Measurements from ENCODE around the gene HOXB7.

The HOXB7 gene

DNA sequence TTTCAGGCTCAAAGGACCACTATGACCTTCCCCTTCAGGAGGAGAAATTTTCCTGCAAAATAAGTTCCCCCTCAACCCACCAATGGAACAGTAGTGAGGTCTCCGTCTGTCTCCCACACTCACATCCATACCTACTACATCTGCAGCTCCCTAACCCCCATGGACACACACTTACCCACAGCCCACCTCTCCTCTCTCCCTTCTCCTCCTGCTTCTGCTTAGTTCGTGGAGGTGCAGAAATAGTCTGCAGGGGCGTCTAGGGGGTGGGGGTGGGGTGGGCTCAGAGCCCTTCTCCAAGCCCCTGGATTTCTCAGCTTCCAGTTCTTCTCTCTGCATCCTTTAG, 41.6 kb downstream of the HOXB7 start:
- no peak for DNase-seq (ENCODE audit: extremely low read depth, insufficient read length)
- Histone ChIP-seq H3K27me3 (replicated peaks; ENCODE audit: control insufficient read depth, insufficient read depth, low read length) (no peaks in the 10 kb centered on the region), H3K4me3 (replicated peaks; ENCODE audit: low read depth, low read length) (no peak overlapping the region), H3K36me3 (ENCODE audit: control insufficient read depth, insufficient read depth, low read length) (no peaks in the 10 kb centered on the region)
- TF ChIP-seq, protein P1, sequence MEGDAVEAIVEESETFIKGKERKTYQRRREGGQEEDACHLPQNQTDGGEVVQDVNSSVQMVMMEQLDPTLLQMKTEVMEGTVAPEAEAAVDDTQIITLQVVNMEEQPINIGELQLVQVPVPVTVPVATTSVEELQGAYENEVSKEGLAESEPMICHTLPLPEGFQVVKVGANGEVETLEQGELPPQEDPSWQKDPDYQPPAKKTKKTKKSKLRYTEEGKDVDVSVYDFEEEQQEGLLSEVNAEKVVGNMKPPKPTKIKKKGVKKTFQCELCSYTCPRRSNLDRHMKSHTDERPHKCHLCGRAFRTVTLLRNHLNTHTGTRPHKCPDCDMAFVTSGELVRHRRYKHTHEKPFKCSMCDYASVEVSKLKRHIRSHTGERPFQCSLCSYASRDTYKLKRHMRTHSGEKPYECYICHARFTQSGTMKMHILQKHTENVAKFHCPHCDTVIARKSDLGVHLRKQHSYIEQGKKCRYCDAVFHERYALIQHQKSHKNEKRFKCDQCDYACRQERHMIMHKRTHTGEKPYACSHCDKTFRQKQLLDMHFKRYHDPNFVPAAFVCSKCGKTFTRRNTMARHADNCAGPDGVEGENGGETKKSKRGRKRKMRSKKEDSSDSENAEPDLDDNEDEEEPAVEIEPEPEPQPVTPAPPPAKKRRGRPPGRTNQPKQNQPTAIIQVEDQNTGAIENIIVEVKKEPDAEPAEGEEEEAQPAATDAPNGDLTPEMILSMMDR (IDR thresholded peaks at IDR 0.05; ENCODE audit: insufficient read depth, low read length, poor library complexity, severe bottlenecking): no peak

DNA sequence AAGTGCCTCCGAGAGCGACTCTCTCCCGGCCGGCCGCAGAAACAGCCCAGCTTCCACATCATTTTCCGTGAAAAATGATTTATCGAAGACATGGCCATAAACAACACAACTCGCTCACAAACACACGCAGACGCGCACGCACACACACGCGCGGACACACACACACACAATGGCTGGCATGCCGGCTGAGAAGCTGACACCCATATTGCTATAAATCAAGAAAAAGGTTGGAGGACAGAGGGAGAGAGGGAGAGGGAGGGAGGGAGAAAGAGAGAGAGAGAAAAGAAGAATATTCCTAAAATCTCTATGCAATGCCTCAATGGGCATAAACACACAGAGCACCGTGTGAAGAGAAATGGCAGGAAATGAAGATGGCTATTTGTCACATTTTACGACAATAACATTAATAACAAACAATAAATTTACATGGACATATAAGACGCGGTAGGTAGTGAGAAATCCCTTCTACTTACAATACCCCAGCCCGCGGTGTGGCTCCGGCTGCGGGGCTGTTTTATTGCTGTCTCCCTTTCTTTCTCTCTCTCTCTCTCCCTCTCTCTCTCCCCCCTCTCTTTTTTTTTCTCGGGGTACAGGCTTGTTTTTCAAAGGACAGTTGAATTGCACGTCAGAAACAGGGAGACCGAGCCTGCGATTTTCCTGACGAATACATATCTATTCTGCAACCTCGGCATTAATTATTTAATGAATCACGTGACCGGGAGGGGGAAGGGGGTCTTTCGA, 42.1 kb downstream of the HOXB7 start:
- no peak for DNase-seq (ENCODE audit: extremely low read depth, insufficient read length)
- no peaks in the 10 kb centered on the region for H3K36me3 ChIP-seq (ENCODE audit: control insufficient read depth, insufficient read depth, low read length)
- TF ChIP-seq, protein P1 (IDR thresholded peaks at IDR 0.05; ENCODE audit: insufficient read depth, low read length, poor library complexity, severe bottlenecking): no peak
- H3K4me3 ChIP-seq (replicated peaks; ENCODE audit: low read depth, low read length): no peak overlapping the region
- H3K27me3 ChIP-seq (replicated peaks; ENCODE audit: control insufficient read depth, insufficient read depth, low read length): no peaks in the 10 kb centered on the region

DNA sequence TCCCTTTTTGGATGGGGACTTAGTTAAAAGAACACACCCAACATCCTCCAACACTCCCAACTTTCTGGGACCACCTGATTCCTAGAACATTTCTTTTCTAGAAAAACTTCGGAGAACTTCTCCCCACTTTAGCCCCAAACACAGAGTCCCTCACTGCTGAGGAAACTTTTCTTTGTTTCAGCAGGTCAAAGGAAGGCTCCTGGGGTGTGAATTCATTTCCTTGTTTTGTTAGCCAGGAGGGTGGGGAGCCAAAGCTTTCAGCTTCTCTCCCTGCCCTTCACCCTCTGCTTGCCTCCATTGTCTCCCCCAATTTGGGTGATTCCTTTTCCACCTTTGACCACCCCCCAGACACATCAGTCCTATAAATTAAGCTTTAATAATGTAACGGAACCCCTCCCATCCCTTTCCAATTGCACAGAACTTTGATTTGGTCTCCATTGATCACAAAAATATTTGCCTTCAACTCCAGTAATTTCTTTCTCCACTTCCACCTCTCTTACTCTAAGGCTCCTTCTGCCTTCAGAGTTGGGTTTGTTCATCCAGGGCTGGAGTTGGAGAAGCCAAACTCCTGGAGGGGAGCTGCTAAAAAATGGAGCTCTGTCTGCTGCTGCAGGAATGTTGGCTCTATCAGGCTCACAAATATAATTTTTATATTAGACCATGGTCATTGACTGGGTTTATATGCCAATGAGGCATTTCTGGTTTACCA, 43.0 kb downstream of the HOXB7 start:
- TF ChIP-seq, protein P1 (IDR thresholded peaks at IDR 0.05; ENCODE audit: insufficient read depth, low read length, poor library complexity, severe bottlenecking): no peak
- no peaks in the 10 kb centered on the region for H3K27me3 ChIP-seq (replicated peaks; ENCODE audit: control insufficient read depth, insufficient read depth, low read length)
- no peak overlapping the region for H3K4me3 ChIP-seq (replicated peaks; ENCODE audit: low read depth, low read length)
- H3K36me3 ChIP-seq (ENCODE audit: control insufficient read depth, insufficient read depth, low read length): no peaks in the 10 kb centered on the region
- DNase-seq (ENCODE audit: extremely low read depth, insufficient read length): no peak

DNA sequence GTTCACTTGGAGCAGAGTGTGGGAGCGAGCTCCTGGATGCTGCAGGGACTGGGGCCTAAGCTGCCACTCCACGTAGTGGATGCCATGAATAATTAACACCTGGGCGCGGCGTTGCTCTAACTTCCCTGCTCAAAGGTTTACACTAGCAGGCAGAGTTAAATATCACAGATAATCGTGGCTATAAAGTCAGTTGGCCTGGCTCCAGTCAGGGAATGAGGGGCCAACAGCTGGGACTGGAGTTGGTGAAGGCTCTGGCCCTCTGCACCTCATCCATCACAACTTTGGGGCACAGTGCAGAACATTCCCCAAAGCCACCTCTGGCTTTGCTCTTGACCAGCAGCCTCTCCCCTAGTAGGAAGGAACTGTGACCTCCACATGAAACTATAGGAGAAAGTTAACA, 43.6 kb downstream of the HOXB7 start:
- TF ChIP-seq, protein P1 (IDR thresholded peaks at IDR 0.05; ENCODE audit: insufficient read depth, low read length, poor library complexity, severe bottlenecking): no peak
- no peak overlapping the region for H3K4me3 ChIP-seq (replicated peaks; ENCODE audit: low read depth, low read length)
- no peaks in the 10 kb centered on the region for H3K36me3 ChIP-seq (ENCODE audit: control insufficient read depth, insufficient read depth, low read length)
- no peaks in the 10 kb centered on the region for H3K27me3 ChIP-seq (replicated peaks; ENCODE audit: control insufficient read depth, insufficient read depth, low read length)
- no peak for DNase-seq (ENCODE audit: extremely low read depth, insufficient read length)

DNA sequence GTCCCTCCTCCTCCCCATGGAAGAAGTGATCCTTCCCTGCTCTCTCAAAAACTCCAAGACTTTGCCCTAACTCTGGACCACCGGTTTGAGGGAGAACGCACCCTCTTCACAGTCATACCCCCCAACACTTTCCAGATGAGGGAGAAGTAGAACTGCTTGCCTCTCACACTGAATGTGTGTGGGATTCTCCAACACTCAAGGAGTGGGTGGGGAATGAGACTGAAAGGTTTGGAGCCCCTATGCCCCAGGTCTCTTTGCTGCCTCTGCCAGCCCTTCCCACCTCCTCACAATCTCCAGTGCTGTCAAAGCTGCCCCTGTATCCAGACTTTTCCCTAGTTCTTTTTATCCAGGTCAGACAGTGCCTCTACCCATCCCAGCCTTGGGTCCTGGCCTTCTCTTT, 44.1 kb downstream of the HOXB7 start:
- no peaks in the 10 kb centered on the region for H3K27me3 ChIP-seq (replicated peaks; ENCODE audit: control insufficient read depth, insufficient read depth, low read length)
- no peaks in the 10 kb centered on the region for H3K36me3 ChIP-seq (ENCODE audit: control insufficient read depth, insufficient read depth, low read length)
- TF ChIP-seq, protein P1 (IDR thresholded peaks at IDR 0.05; ENCODE audit: insufficient read depth, low read length, poor library complexity, severe bottlenecking): no peak
- H3K4me3 ChIP-seq (replicated peaks; ENCODE audit: low read depth, low read length): no peak overlapping the region
- DNase-seq (ENCODE audit: extremely low read depth, insufficient read length): no peak

Measured in GM06990 (cell line).